ENCODE results near the gene GPC5. TPM values are rescaled to one million over a fixed set of nuclear protein-coding genes. Genes with fewer than 3 reads are reported as not detected.
"Not testable (repeated sequence)": the region's sequence is repeated elsewhere in the genome, so short reads cannot be mapped to it uniquely, and the experiment has no call there.

The GPC5 gene
- total RNA-seq, 1 experiment from 2014 or later, result not detected

DNA sequence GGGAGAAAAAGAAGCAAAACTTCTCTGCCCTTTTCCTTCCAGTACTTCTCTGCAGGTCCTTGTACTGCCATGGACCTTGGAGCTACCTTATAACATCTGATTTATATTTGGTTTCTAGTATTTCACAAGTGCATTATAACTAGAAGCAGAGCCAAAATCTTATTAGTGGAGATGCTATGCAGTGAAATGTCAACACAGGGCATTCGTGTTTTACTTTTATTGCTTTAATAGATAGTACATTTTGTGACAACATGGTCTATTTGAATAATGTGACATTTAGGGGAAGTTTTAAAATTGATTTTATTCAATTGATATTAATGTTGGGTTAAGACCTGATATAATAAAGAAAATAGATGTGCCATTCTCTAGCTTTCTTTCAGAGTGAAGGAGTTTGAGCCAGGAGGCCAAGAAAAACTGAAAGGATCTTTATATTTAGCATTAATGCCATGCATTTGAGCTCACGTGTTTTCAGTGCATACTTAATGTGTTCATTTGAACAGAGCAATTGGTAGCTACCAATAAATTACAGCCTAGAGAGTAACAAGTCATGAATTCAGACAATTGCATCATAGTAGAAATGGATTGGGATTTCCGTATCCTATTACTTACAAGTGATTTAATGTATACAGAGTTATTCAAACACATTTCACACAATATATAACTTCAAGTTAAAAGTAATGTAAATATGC, 863.8 kb downstream of the GPC5 start:
- Mint-ChIP-seq H3K27ac (ENCODE audit: unreplicated experiment) (no peak overlapping the region), H3K9me3 (ENCODE audit: low read depth, unreplicated experiment) (peaks cover 6% of the 10 kb centered on the region), H3K4me1 (ENCODE audit: low read depth, unreplicated experiment) (no peaks in the 10 kb centered on the region), H3K36me3 (ENCODE audit: insufficient read depth, unreplicated experiment) (no peaks in the 10 kb centered on the region), H3K4me3 (ENCODE audit: low read depth, unreplicated experiment) (no peak overlapping the region), H3K27me3 (ENCODE audit: unreplicated experiment) (no peaks in the 10 kb centered on the region)
- no peak for DNase-seq
- BruUV-seq (replicated peaks), result no TSS peak
- intact Hi-C loops (cut with micrococcal nuclease; ENCODE audit: unreplicated experiment), result no loop called here
- CTCF ChIA-PET, result no interaction called here
- TF ChIP-seq, protein P1, sequence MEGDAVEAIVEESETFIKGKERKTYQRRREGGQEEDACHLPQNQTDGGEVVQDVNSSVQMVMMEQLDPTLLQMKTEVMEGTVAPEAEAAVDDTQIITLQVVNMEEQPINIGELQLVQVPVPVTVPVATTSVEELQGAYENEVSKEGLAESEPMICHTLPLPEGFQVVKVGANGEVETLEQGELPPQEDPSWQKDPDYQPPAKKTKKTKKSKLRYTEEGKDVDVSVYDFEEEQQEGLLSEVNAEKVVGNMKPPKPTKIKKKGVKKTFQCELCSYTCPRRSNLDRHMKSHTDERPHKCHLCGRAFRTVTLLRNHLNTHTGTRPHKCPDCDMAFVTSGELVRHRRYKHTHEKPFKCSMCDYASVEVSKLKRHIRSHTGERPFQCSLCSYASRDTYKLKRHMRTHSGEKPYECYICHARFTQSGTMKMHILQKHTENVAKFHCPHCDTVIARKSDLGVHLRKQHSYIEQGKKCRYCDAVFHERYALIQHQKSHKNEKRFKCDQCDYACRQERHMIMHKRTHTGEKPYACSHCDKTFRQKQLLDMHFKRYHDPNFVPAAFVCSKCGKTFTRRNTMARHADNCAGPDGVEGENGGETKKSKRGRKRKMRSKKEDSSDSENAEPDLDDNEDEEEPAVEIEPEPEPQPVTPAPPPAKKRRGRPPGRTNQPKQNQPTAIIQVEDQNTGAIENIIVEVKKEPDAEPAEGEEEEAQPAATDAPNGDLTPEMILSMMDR (IDR thresholded peaks at IDR 0.05; ENCODE audit: unreplicated experiment), result no peak

DNA sequence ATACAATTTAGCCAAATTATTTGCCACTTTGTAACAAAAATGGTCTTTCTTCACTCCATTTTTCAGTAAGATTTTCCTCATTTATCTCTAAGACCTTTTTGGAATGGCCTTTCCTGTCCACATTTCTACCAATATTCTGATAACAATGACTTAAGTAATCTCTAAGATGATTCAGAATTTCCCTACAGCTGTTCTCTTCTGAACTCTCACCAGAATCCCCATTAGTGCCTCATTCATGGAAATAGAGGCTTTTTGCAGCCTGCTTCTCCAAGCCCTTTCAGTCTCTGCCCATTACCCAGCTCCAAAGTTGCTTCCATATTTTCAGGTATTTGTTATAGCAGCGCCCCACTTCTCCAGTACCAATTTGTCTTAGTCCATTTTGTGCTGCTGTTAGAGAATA, 867.0 kb downstream of the GPC5 start:
- TF ChIP-seq, protein P1 (IDR thresholded peaks at IDR 0.05; ENCODE audit: unreplicated experiment), result no peak
- intact Hi-C loops (cut with micrococcal nuclease; ENCODE audit: unreplicated experiment), result no loop called here
- Mint-ChIP-seq H3K4me3 (ENCODE audit: low read depth, unreplicated experiment) (no peak overlapping the region), H3K4me1 (ENCODE audit: low read depth, unreplicated experiment) (no peaks in the 10 kb centered on the region), H3K36me3 (ENCODE audit: insufficient read depth, unreplicated experiment) (no peaks in the 10 kb centered on the region), H3K27me3 (ENCODE audit: unreplicated experiment) (no peaks in the 10 kb centered on the region), H3K27ac (ENCODE audit: unreplicated experiment) (no peak overlapping the region), H3K9me3 (ENCODE audit: low read depth, unreplicated experiment) (peaks cover 5% of the 10 kb centered on the region)
- CTCF ChIA-PET, result no interaction called here
- BruUV-seq (replicated peaks), result no TSS peak
- no peak for DNase-seq

DNA sequence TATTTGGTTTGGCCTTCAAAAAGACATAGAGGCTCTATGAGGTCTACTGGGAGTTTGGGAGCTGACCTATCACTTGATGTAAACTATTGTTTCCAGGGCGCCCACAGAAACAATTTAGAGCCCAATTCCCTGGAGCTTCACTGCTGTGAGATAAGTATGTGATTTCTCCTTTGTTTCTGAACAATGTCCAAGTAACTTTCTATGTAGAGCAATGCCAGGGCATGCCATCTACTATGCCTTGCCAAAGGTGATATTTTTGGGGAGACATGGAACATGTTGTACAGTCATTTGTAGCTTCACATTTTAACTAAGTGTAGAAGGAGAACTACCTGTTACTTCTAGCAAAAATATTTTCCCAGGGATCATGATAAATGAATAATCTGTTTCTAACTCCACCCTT, 872.6 kb downstream of the GPC5 start:
- intact Hi-C loops (cut with micrococcal nuclease; ENCODE audit: unreplicated experiment), result no loop called here
- no peaks in the 10 kb centered on the region for H3K4me1 Mint-ChIP-seq (ENCODE audit: low read depth, unreplicated experiment)

DNA sequence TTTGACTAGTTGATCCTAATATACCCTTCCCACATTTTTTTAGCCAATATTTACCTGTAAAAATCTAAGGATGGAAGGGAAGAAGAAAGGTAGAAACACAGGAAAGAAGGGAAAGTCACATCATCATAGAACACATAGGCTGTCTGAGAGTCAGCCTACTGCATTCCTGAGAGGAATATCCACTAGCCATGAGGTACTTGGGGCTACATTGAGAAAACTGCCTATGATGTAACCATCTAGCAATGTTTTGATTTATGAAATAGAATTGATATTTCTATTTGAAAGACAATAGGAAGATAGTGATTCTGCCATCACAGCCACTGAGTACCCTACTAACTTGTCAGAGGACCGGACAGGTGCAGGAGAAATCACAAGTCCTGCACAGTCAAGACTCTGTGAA, 873.8 kb downstream of the GPC5 start:
- Mint-ChIP-seq H3K27ac (ENCODE audit: unreplicated experiment) (no peak overlapping the region), H3K36me3 (ENCODE audit: insufficient read depth, unreplicated experiment) (no peaks in the 10 kb centered on the region), H3K4me3 (ENCODE audit: low read depth, unreplicated experiment) (no peak overlapping the region), H3K27me3 (ENCODE audit: unreplicated experiment) (no peaks in the 10 kb centered on the region), H3K4me1 (ENCODE audit: low read depth, unreplicated experiment) (no peaks in the 10 kb centered on the region), H3K9me3 (ENCODE audit: low read depth, unreplicated experiment) (peaks cover 5% of the 10 kb centered on the region)
- no TSS peak for BruUV-seq (replicated peaks)
- no peak for DNase-seq
- intact Hi-C loops (cut with micrococcal nuclease; ENCODE audit: unreplicated experiment), result no loop called here
- TF ChIP-seq, protein P1 (IDR thresholded peaks at IDR 0.05; ENCODE audit: unreplicated experiment), result no peak
- CTCF ChIA-PET, result no interaction called here

More for the DNA sequence above, 872.6 kb downstream of the GPC5 start:
- Mint-ChIP-seq H3K4me3 (ENCODE audit: low read depth, unreplicated experiment) (no peak overlapping the region), H3K27ac (ENCODE audit: unreplicated experiment) (no peak overlapping the region), H3K9me3 (ENCODE audit: low read depth, unreplicated experiment) (peaks cover 6% of the 10 kb centered on the region), H3K27me3 (ENCODE audit: unreplicated experiment) (no peaks in the 10 kb centered on the region), H3K36me3 (ENCODE audit: insufficient read depth, unreplicated experiment) (no peaks in the 10 kb centered on the region)
- TF ChIP-seq, protein P1 (IDR thresholded peaks at IDR 0.05; ENCODE audit: unreplicated experiment), result no peak
- CTCF ChIA-PET, result no interaction called here
- no peak for DNase-seq
- no TSS peak for BruUV-seq (replicated peaks)

DNA sequence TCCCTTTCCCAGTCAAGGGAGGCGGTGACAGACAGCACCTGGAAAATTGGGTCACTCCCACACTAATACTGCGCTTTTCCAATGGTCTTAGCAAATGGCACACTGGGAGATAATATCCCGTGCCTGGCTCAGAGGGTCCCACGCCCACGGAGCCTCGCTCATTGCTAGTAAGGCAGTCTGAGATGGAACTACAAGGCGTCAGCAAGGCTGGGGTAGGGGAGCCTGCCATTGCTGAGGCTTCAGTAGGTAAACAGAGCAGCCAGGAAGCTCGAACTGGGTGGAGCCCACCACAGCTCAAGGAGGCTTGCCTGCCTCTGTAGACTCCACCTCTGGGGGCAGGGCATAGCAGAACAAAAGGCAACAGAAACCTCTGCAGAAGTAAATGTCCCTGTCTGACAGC, 882.6 kb downstream of the GPC5 start:
- H3K27me3 Mint-ChIP-seq (ENCODE audit: unreplicated experiment); BruUV-seq (replicated peaks); DNase-seq; CTCF ChIA-PET; H3K27ac Mint-ChIP-seq (ENCODE audit: unreplicated experiment); H3K9me3 Mint-ChIP-seq (ENCODE audit: low read depth, unreplicated experiment); H3K4me1 Mint-ChIP-seq (ENCODE audit: low read depth, unreplicated experiment); H3K36me3 Mint-ChIP-seq (ENCODE audit: insufficient read depth, unreplicated experiment); intact Hi-C loops (cut with micrococcal nuclease; ENCODE audit: unreplicated experiment); H3K4me3 Mint-ChIP-seq (ENCODE audit: low read depth, unreplicated experiment): not testable (repeated sequence)

DNA sequence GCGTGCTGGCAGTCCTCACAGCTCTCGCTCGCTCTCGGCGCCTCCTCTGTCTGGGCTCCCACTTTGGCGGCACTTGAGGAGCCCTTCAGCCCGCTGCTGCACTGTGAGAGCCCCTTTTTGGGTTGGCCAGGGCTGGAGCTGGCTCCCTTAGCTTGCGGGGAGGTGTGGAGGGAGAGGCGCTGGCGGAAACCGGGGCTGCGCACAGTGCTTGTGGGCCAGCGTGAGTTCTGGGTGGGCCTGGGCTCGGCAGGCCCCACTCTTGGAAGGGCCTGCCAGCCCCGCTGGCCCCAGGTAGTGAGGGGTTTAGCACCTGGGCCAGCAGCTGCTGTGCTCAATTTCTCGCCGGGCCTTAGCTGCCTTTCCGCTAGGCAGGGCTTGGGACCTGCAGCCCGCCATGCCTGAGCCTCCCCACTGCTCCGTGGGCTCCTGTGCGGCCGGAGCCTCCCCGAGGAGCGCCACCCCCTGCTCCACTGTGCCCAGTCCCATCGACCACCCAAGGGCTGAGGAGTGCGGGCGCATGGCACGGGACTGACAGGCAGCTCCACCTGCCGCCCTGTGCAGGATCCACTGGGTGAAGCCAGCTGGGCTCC, 892.4 kb downstream of the GPC5 start:
- BruUV-seq (replicated peaks); H3K27ac Mint-ChIP-seq (ENCODE audit: unreplicated experiment); intact Hi-C loops (cut with micrococcal nuclease; ENCODE audit: unreplicated experiment); H3K27me3 Mint-ChIP-seq (ENCODE audit: unreplicated experiment); H3K36me3 Mint-ChIP-seq (ENCODE audit: insufficient read depth, unreplicated experiment); DNase-seq; CTCF ChIA-PET; H3K4me3 Mint-ChIP-seq (ENCODE audit: low read depth, unreplicated experiment); H3K4me1 Mint-ChIP-seq (ENCODE audit: low read depth, unreplicated experiment); H3K9me3 Mint-ChIP-seq (ENCODE audit: low read depth, unreplicated experiment): not testable (repeated sequence)

DNA sequence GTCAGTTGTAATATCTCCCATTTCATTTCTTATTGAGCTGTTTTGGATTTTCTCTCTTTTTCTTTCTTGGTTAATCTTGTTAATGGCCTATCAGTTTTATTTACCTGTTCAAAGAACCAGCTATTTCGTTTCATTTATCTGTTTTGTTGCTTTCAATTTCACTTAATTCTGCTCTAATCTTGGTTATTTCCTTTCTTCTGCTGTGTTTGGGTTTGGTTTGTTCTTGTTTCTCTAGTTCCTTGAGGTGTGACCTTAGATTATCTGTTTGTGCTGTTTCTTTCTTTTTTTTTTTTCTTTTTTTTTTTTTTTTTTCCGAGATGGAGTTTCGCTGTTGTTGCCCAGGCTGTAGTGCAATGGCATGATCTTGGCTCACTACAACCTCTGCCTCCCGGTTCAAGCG, 896.1 kb downstream of the GPC5 start:
- H3K4me3 Mint-ChIP-seq (ENCODE audit: low read depth, unreplicated experiment); H3K27me3 Mint-ChIP-seq (ENCODE audit: unreplicated experiment); intact Hi-C loops (cut with micrococcal nuclease; ENCODE audit: unreplicated experiment): not testable (repeated sequence)

More for the DNA sequence above, 896.1 kb downstream of the GPC5 start:
- DNase-seq; H3K4me1 Mint-ChIP-seq (ENCODE audit: low read depth, unreplicated experiment); CTCF ChIA-PET; BruUV-seq (replicated peaks); H3K9me3 Mint-ChIP-seq (ENCODE audit: low read depth, unreplicated experiment); H3K27ac Mint-ChIP-seq (ENCODE audit: unreplicated experiment); H3K36me3 Mint-ChIP-seq (ENCODE audit: insufficient read depth, unreplicated experiment): not testable (repeated sequence)
